Measurements from ENCODE around the gene PROSER3.

DNA sequence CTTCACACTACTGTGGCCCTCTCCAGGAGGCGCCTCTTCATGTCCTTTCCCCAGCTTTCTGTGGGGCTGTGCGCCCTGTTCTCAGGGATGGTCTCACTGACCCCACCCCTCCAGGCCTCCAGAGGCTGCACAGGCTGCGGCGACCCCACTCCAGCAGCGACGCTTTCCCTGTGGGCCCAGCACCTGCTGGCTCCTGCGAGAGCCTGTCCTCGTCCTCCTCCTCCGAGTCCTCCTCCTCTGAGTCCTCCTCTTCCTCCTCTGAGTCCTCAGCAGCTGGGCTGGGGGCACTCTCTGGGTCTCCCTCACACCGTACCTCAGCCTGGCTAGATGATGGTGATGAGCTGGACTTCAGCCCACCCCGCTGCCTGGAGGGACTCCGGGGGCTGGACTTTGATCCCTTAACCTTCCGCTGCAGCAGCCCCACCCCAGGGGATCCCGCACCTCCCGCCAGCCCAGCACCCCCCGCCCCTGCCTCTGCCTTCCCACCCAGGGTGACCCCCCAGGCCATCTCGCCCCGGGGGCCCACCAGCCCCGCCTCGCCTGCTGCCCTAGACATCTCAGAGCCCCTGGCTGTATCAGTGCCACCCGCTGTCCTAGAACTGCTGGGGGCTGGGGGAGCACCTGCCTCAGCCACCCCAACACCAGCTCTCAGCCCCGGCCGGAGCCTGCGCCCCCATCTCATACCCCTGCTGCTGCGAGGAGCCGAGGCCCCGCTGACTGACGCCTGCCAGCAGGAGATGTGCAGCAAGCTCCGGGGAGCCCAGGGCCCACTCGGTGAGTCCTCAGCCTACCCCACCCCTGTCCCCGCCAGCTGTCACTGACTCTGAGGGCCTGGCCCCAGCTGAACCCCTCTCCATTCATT, 28.6 kb downstream of the PROSER3 start:
- TF ChIP-seq POLR2AphosphoS5 (IDR thresholded peaks at IDR 0.05) (no peak), CTCF (IDR thresholded peaks at IDR 0.05) (no peak)
